OCI-LY1 (cell line): ENCODE measurements around the gene CSGALNACT2.

Experiments
- CTCF ChIP-seq: fragments of 200-600 bp; sonication (generic), shearing (Covaris generic); IDR thresholded peaks from 2 replicates; pipeline ENCODE4 v1.5.1; 2017; ENCODE audit warnings: mild to moderate bottlenecking, antibody characterized with exemption, low read length, moderate library complexity, mixed read lengths
- EZH2 ChIP-seq: fragments of 200-600 bp; sonication (generic), shearing (Covaris generic); IDR thresholded peaks from 2 replicates; pipeline ENCODE4 v1.8.0; 2017; ENCODE audit warnings: borderline replicate concordance, mixed run types, mild to moderate bottlenecking, antibody characterized with exemption, low read length, moderate library complexity, mixed read lengths

GRCh38 chr10:43202657-43203447 is 64.6 kb downstream of the CSGALNACT2 start:
- no peak for TF ChIP-seq CTCF
- no peak for TF ChIP-seq EZH2
